CD4-positive, alpha-beta T cell treated with Interleukin-10 for 1 hour (primary cell): ENCODE data around the gene DOCK6.
"Not testable (repeated sequence)": the region's sequence is repeated elsewhere in the genome, so short reads cannot be mapped to it uniquely, and the experiment has no call there.

Experiments used
- DNase-seq: peaks from one replicate; pipeline ENCODE4 v3.0.0-alpha.2; 2020

Gene DOCK6

GRCh38 chr19:11169896-11170678 is 92.2 kb downstream of the DOCK6 start:
- DNase-seq: no peak

- DNase-seq: no peak
Observed at GRCh38 chr19:11168568-11168967, 93.8 kb downstream of the DOCK6 start.

GRCh38 chr19:11166281-11167142 is 95.8 kb downstream of the DOCK6 start:
- no peak for DNase-seq

GRCh38 chr19:11165486-11166030 is 96.8 kb downstream of the DOCK6 start:
- no peak for DNase-seq

GRCh38 chr19:11164879-11165406 is 97.4 kb downstream of the DOCK6 start:
- DNase-seq: no peak

- DNase-seq: no peak
Observed at GRCh38 chr19:11164296-11164695, 98.0 kb downstream of the DOCK6 start.

- not testable (repeated sequence) for DNase-seq
Observed at GRCh38 chr19:11160440-11160768, 101.9 kb downstream of the DOCK6 start.

- DNase-seq: no peak
Observed at GRCh38 chr19:11159598-11160439, 102.5 kb downstream of the DOCK6 start.

- peak; percentile 96 for DNase-seq
Observed at GRCh38 chr19:11155373-11156120, 106.8 kb downstream of the DOCK6 start, which contains the start of gene SPC24. Gene SPC24, minus strand, starts transcription at chr19:11155782. Its CDS starts 6 bp downstream, at chr19:11155776.

GRCh38 chr19:11154683-11155047 is 107.7 kb downstream of the DOCK6 start:
- DNase-seq: no peak

GRCh38 chr19:11152318-11153062 is 109.8 kb downstream of the DOCK6 start:
- no peak for DNase-seq

- DNase-seq: no peak
Observed at GRCh38 chr19:11151181-11151580, 111.1 kb downstream of the DOCK6 start.
